AG04449 (cell line): ENCODE data around the gene SUN3.

Source experiments
- CTCF ChIA-PET: fragments of 350-600 bp; formaldehyde crosslinking; extraction: SDS; loops from one replicate; lab custom pipeline; 2021; ENCODE audit warnings: antibody characterized with exemption; lab: Yijun Ruan, JAX
- POLR2A ChIA-PET: fragments of 400-600, 350-600 bp; formaldehyde crosslinking; extraction: SDS; loops from one replicate; lab custom pipeline; 2020; ENCODE audit warnings: antibody characterized with exemption, inconsistent platforms; lab: Yijun Ruan, JAX
- DNase-seq: peaks from one replicate; pipeline ENCODE4 v3.0.0-alpha.2; 2010; ENCODE audit warnings: low read depth, low spot score
- H3K4me3 ChIP-seq: 2 replicates; pipeline ENCODE4 v1.5.1; 2011; ENCODE audit warnings: low read depth, mild to moderate bottlenecking, control low read depth, low read length
- CTCF ChIP-seq: IDR thresholded peaks from one replicate; pipeline ENCODE4 v1.5.1; 2011; ENCODE audit warnings: mild to moderate bottlenecking, moderate library complexity, low read length, control low read depth, inconsistent platforms; ENCODE audit not compliant: insufficient read depth; ENCODE audit errors: missing control alignments

SUN3 gene

DNA sequence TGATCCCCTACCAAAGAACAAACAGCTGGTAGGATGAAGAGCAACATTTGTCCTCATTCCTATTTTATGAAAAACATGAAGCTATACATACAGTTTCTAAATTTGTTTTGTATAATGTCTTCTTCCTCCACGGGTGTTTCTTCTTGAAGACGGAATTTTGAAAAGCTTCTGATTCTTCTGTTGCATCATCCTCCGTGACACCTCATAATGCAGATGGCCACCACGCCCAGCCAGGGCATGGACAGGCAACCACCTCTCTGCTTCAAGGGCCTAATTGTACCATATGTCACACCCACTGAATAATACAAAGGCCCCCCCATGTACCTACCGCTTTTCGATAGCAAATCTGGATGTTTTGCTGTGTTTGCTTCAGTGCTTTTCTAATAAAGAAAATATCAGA is at the start of gene SUN3:
Gene SUN3, minus strand, starts transcription at position 170 of the 400 bp plus-strand sequence. Its CDS starts 169 bp downstream, at position 1.
- CTCF ChIA-PET = interaction anchor here (1.4 kb wide), 1 partner anchor 40 kb away, joined by 3 read pairs; no protein-coding TSS in a partner anchor
- H3K4me3 ChIP-seq = no peak within 1 kb of the TSS
- POLR2A ChIA-PET = no interaction called here
- no peak for TF ChIP-seq CTCF
- DNase-seq = no peak

GRCh38 chr7:48078470-48078869 is 49.6 kb upstream of the SUN3 start:
- DNase-seq = no peak
- ChIA-PET CTCF (interaction anchor here (0.7 to 1.0 kb wide), 2 partner anchors 16 to 87 kb away, joined by 3 read pairs; no protein-coding TSS in a partner anchor), POLR2A (no interaction called here)
- TF ChIP-seq CTCF = no peak
- H3K4me3 ChIP-seq = no peak overlapping the region

DNA sequence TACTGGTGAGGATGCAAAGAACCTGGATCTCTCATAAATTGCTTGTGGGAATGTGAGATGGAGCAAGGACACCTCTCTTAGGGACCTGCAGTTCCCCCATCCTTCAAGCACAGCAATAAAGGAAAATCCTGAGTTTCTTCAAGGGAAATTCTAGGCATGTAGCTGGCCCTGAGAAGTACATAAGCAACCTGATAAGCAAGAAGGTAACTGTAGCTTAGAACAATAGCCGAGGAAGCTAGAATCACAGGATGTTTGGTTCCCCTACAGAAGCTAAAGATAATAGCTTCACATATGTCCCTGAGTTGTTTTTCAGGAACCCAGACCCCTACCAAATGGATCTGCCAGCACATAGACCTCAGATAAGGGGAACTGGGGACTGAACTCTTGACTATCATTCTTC is 48.5 kb upstream of the SUN3 start:
- no peak for DNase-seq
- ChIA-PET CTCF (no interaction called here), POLR2A (no interaction called here)
- no peak for TF ChIP-seq CTCF
- no peak overlapping the region for H3K4me3 ChIP-seq

- no peak overlapping the region for H3K4me3 ChIP-seq
- CTCF ChIA-PET = no interaction called here
- no peak for TF ChIP-seq CTCF
- DNase-seq = no peak
- POLR2A ChIA-PET = no interaction called here
Observed at GRCh38 chr7:48074204-48074654, 45.3 kb upstream of the SUN3 start.

DNA sequence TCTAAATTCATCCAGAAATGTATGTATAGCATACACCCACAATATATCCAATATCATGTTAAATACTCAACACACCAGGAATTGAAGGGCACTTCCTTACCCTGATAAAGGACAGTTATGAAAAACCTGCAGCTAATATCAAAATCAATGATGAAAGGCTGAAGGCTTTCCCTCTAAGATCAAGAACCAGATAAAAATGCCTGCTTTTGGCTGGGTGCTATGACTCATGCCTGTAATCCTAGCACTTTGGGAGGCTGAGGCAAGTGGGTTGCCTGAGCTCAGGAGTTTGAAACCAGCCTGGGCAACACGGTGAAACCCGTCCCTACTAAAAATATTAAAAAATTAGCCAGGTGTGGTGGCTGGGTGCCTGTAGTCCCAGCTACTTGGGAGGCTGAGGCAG is 38.6 kb upstream of the SUN3 start:
- no peak overlapping the region for H3K4me3 ChIP-seq
- no peak for DNase-seq
- no peak for TF ChIP-seq CTCF
- POLR2A ChIA-PET = no interaction called here
- CTCF ChIA-PET = no interaction called here

DNA sequence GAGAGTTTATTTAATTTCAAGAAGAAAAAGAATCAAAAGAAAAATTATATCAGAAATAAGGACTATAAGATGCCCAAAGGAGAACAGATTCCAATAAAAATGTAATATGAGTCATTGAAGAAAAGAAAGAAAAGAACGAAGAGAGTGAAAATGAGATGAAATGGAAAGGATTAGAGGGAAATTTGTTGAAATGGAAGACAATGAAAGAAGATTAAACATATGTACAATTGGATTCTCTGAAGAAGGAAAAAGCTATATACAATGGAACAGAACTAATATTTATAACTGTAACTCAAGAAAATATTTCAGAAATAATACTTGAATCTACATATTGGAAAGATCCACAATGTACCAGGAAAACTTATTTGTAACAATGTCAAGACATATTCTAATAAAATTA is 35.1 kb upstream of the SUN3 start:
- CTCF ChIA-PET = no interaction called here
- TF ChIP-seq CTCF = no peak
- no peak for DNase-seq
- no peak overlapping the region for H3K4me3 ChIP-seq
- POLR2A ChIA-PET = no interaction called here
